GM15510 (cell line): Measurements from ENCODE around the gene LRGUK.

Experiments
- POLR2A ChIP-seq: IDR thresholded peaks from 3 replicates; pipeline ENCODE4 v1.6.1; 2011; ENCODE audit warnings: borderline replicate concordance; ENCODE audit not compliant: insufficient read length; ENCODE audit errors: extremely low read depth

Gene LRGUK

GRCh38 chr7:134196439-134196838 lies 69.3 kb downstream of the LRGUK start:
- no peak for TF ChIP-seq POLR2A

- no peak for TF ChIP-seq POLR2A
These were observed 70.2 kb downstream of the LRGUK start for GRCh38 chr7:134197345-134197744.

GRCh38 chr7:134200970-134201369 lies 73.8 kb downstream of the LRGUK start:
- TF ChIP-seq POLR2A: no peak

- no peak for TF ChIP-seq POLR2A
These were observed 74.6 kb downstream of the LRGUK start for GRCh38 chr7:134201569-134202261.

- TF ChIP-seq POLR2A: no peak
These were observed 76.2 kb downstream of the LRGUK start for GRCh38 chr7:134203186-134203889.

GRCh38 chr7:134209322-134210015 lies 82.3 kb downstream of the LRGUK start:
- TF ChIP-seq POLR2A: no peak

GRCh38 chr7:134210227-134210626 lies 83.1 kb downstream of the LRGUK start:
- no peak for TF ChIP-seq POLR2A

GRCh38 chr7:134210976-134211663 lies 84.0 kb downstream of the LRGUK start:
- no peak for TF ChIP-seq POLR2A

GRCh38 chr7:134211817-134212216 lies 84.7 kb downstream of the LRGUK start:
- TF ChIP-seq POLR2A: no peak

GRCh38 chr7:134212576-134213546 lies 85.7 kb downstream of the LRGUK start:
- TF ChIP-seq POLR2A: no peak

GRCh38 chr7:134220236-134220635 lies 93.1 kb downstream of the LRGUK start:
- TF ChIP-seq POLR2A: no peak

GRCh38 chr7:134234216-134234615 lies 107.1 kb downstream of the LRGUK start:
- TF ChIP-seq POLR2A: no peak

GRCh38 chr7:134245253-134245652 lies 118.1 kb downstream of the LRGUK start:
- no peak for TF ChIP-seq POLR2A

- TF ChIP-seq POLR2A: no peak
These were observed 119.2 kb downstream of the LRGUK start for GRCh38 chr7:134246347-134246746.
